LNCaP clone FGC (cell line): ENCODE measurements around the gene SNX33.

Experiments used
- DNase-seq: peaks from one replicate; pipeline ENCODE4 v3.0.0-alpha.2; 2011; ENCODE audit warnings: low read depth
- H3K4me3 ChIP-seq: 2 replicates; pipeline ENCODE4 v1.5.1; 2011; ENCODE audit warnings: mild to moderate bottlenecking, low read depth, low read length, control low read depth
- TF ChIP-seq, protein P1 (sequence below): IDR thresholded peaks from 2 replicates; pipeline ENCODE4 v1.5.1; 2012; ENCODE audit warnings: mild to moderate bottlenecking; ENCODE audit not compliant: control insufficient read depth, insufficient read depth; ENCODE audit errors: extremely low read depth

The SNX33 gene

GRCh38 chr15:75663931-75664421, 16.3 kb downstream of the SNX33 start:
- TF ChIP-seq, protein P1, sequence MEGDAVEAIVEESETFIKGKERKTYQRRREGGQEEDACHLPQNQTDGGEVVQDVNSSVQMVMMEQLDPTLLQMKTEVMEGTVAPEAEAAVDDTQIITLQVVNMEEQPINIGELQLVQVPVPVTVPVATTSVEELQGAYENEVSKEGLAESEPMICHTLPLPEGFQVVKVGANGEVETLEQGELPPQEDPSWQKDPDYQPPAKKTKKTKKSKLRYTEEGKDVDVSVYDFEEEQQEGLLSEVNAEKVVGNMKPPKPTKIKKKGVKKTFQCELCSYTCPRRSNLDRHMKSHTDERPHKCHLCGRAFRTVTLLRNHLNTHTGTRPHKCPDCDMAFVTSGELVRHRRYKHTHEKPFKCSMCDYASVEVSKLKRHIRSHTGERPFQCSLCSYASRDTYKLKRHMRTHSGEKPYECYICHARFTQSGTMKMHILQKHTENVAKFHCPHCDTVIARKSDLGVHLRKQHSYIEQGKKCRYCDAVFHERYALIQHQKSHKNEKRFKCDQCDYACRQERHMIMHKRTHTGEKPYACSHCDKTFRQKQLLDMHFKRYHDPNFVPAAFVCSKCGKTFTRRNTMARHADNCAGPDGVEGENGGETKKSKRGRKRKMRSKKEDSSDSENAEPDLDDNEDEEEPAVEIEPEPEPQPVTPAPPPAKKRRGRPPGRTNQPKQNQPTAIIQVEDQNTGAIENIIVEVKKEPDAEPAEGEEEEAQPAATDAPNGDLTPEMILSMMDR = no peak
- H3K4me3 ChIP-seq = no peak overlapping the region
- DNase-seq = no peak

- TF ChIP-seq, protein P1 = no peak
- no peak overlapping the region for H3K4me3 ChIP-seq
- no peak for DNase-seq
Measured at GRCh38 chr15:75666823-75667501, 19.2 kb downstream of the SNX33 start.

DNA sequence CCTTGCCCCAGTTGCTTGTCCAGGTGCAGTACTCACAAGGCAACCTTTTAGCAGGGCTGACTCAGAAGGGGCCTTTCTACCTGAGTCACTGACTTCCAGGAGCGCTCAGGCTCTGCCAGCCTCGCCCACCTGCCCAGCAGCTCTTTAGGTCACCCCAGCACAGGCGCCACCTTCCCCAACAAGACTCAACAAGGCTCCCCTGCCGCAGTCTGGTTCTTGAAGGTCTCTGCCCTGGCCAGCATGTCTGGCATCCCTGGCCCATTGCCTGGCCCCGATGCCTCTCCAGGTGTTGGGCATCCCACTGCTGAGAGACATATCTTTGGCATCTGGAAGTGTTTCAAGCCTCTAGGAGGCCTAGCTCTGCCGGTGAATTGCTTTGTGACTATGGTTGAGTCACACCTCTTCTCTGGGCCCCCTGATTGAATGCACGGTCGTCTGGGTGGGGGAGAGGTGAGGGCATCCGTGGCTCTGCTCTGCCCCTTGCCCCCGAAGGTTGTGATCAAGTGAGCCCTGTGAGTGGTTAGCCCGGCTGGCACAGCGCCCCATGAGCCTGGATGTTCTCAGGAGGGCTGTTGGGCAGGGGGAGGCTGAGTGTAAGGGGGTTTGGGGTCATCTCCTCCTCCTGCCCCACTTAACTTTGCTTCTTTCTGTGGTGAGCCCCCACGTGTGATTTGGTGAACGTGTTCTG, 21.6 kb downstream of the SNX33 start:
- DNase-seq = no peak
- H3K4me3 ChIP-seq = no peak overlapping the region
- TF ChIP-seq, protein P1 = no peak

- H3K4me3 ChIP-seq = no peak overlapping the region
- DNase-seq = no peak
- TF ChIP-seq, protein P1 = no peak
Measured at GRCh38 chr15:75669879-75670212, 22.1 kb downstream of the SNX33 start.

DNA sequence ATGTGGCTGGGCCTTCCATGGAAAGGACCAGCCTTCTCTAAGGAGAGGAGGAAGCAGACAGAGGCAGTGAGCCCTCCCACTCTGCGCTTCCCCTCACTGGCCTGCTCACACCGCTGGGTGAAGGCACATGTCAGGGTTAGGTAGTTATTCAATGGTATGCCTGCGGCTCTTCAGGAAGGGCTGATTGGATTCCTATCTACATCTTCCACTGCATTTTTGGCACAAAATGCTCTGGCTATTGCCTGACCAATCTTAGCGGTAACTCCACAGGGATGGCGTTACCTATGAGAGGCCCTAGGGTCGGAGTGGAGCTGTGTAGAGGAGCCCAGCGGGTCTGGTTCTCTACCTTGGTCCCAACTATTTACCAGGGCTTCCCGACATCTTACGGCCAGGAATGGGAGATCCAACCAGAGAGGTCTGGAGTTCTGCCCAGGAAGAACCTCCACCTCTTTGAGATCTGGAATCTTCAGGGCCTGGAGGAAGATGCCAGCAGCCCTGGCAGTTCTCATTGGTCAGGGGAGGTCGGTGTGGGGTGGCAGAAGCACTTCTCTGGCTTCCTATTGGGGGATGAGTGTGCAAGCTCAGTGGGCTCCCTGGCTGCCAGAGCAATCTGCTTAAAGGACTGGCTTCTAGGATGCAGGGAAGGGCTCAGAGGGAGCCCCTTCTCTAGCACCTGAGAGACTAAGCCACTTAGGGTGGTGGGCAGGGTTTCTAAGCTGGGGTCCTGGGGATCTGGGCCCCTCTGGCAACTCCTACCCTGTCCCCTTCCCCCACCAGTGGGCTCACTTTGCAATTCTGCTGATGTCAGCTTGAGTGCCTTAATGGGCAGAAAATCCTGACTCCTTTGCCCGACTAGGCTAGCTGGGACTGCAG, 24.3 kb downstream of the SNX33 start:
- H3K4me3 ChIP-seq = no peak overlapping the region
- no peak for DNase-seq
- TF ChIP-seq, protein P1 = no peak

DNA sequence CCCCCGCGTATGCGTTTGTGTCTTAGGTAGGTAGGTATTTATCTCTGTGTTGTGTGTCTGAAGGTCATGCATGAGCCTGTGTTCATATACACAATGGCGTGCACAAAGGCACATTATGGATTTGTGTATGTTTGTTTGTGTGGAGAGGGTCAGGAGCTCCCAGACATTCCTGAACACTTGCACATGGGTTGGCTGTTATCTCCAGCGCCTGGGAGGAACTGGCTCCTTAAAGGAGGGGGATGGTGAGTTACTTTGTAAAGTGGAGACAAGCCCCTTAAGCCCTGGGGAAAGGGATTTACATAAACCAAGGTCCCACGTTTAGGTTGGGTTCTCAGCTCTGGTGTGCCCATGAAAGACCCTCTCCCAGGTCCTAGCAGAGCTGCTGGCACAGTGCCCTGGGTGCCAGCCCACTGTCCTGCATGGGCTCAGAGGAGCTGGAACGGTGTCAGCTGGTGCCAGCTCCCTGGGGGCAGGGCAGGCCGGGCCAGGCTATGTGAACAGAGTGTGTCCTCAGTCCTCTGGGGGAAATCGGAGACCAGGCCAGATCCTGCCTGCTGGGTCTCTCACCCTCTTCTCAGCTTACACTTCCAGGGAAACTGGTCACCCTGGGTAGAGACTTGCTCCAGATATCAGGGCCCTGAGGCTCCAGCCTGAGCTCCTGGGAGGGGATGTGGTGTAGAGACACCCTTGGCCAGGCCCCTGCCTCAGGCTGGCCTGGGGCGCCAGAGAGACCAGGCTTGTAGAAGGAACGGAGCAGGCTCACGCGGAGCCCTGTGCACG, 25.1 kb downstream of the SNX33 start:
- no peak overlapping the region for H3K4me3 ChIP-seq
- DNase-seq = no peak
- TF ChIP-seq, protein P1 = no peak
